A549 (cell line): ENCODE results near the gene CUX1. TPM values are rescaled to one million over a fixed set of nuclear protein-coding genes. Genes with fewer than 3 reads are reported as not detected.

Experiments used
- ATAC-seq, 2 experiments: fragments of 200-7000 bp in 1 of 2; fragments of >200 bp in 1 of 2; cut with Nextera tagmentation in 1 of 2; cut with Tn5 transposase in 1 of 2; 3 replicates each; pipeline versions ENCODE4 v1.8.0 to v1.9.1; 2018 to 2020; ENCODE audit warnings: mild to moderate bottlenecking in 1 of 2, moderate library complexity in 1 of 2
- CTCF ChIA-PET: fragments of 300-600 bp; sonication (Branson Sonifier 250); formaldehyde crosslinking; extraction: SDS; loops from one replicate; lab custom pipeline; 2021; ENCODE audit warnings: antibody characterized with exemption, inconsistent platforms; lab: Yijun Ruan, JAX
- POLR2A ChIA-PET: fragments of 350-600 bp; formaldehyde crosslinking; extraction: SDS; loops from one replicate; lab custom pipeline; 2021; ENCODE audit warnings: antibody characterized with exemption, inconsistent platforms; lab: Yijun Ruan, JAX
- DNase-seq, 2 experiments: peaks; one replicate each; pipeline versions ENCODE4 v3.0.0 to v3.0.0-alpha.2; 2011 to 2016; ENCODE audit warnings: low read depth in 1 of 2, low spot score in 1 of 2
- FAIRE-seq: peaks from 2 replicates; lab custom pipeline; 2011; peaks lifted over from hg19 to GRCh38; lab: Jason Lieb, UNC
- H3K27ac ChIP-seq, 2 experiments: fragments of >200 bp; sonication (Bioruptor Twin); formaldehyde crosslinking; 3 replicates each; pipeline ENCODE4 v1.5.1; 2016 to 2017
- H3K4me1 ChIP-seq: fragments of >200 bp; sonication (Bioruptor Twin); formaldehyde crosslinking; 3 replicates; pipeline ENCODE4 v1.6.1; 2016
- H3K4me2 ChIP-seq: fragments of >200 bp; sonication (Bioruptor Twin); formaldehyde crosslinking; 3 replicates; pipeline ENCODE4 v1.6.1; 2016
- H3K4me3 ChIP-seq: fragments of >200 bp; sonication (Bioruptor Twin); formaldehyde crosslinking; 3 replicates; pipeline ENCODE4 v1.5.1; 2016
- H3K9me3 ChIP-seq: fragments of >200 bp; sonication (Bioruptor Twin); formaldehyde crosslinking; 3 replicates; pipeline ENCODE4 v1.6.1; 2016
- BHLHE40 ChIP-seq: IDR thresholded peaks from 2 replicates; pipeline ENCODE4 v1.6.1; 2012; ENCODE audit warnings: low read depth, low read length, inconsistent platforms
- EHMT2 ChIP-seq: fragments of 200-600 bp; sonication (generic); IDR thresholded peaks from 2 replicates; pipeline ENCODE4 v1.6.1; 2016; ENCODE audit warnings: antibody characterized with exemption, low read depth, mild to moderate bottlenecking, moderate library complexity
- EP300 ChIP-seq, 2 experiments: fragments of >200 bp; sonication (Bioruptor Twin); formaldehyde crosslinking; IDR thresholded peaks; 2 replicates in 1 of 2; 3 replicates in 1 of 2; pipeline ENCODE4 v1.6.1; 2016 to 2017
- ESRRA ChIP-seq: fragments of 150-350 bp; IDR thresholded peaks from 2 replicates; pipeline ENCODE4 v1.6.1; 2014; ENCODE audit warnings: mild to moderate bottlenecking, low read length, borderline replicate concordance
- HMGXB4 ChIP-seq: fragments of 250-450 bp; sonication (Bioruptor Pico); IDR thresholded peaks from 2 replicates; pipeline ENCODE4 v1.5.0; 2021; ENCODE audit warnings: mild to moderate bottlenecking, moderate library complexity, borderline replicate concordance
- KDM5A ChIP-seq: fragments of 200-600 bp; sonication (generic); IDR thresholded peaks from 2 replicates; pipeline ENCODE4 v1.6.1; 2016; ENCODE audit warnings: antibody characterized with exemption, mild to moderate bottlenecking
- MAZ ChIP-seq: fragments of 150-350 bp; IDR thresholded peaks from 2 replicates; pipeline ENCODE4 v1.6.1; 2014; ENCODE audit warnings: antibody characterized with exemption, low read depth, low read length, borderline replicate concordance
- NR3C1 ChIP-seq: fragments of >200 bp; sonication (Bioruptor Twin); formaldehyde crosslinking; IDR thresholded peaks from 3 replicates; pipeline ENCODE4 v1.6.1; 2017
- PHF8 ChIP-seq: fragments of 200-600 bp; sonication (generic); IDR thresholded peaks from 2 replicates; pipeline ENCODE4 v1.6.1; 2016; ENCODE audit warnings: low read depth, mild to moderate bottlenecking, antibody characterized with exemption, moderate library complexity, borderline replicate concordance
- POLR2A ChIP-seq: IDR thresholded peaks from 2 replicates; pipeline ENCODE4 v1.6.1; 2012; ENCODE audit warnings: mild to moderate bottlenecking, low read length
- POLR2AphosphoS2 ChIP-seq: conservative IDR thresholded peaks from 2 replicates; pipeline ENCODE4 v1.6.1; 2012; ENCODE audit warnings: low read length, improper control_type of control experiment, inconsistent platforms
- RARB ChIP-seq: fragments of 250-450 bp; sonication (Bioruptor Pico); IDR thresholded peaks from 2 replicates; pipeline ENCODE4 v1.8.0; 2021; ENCODE audit warnings: mild to moderate bottlenecking, moderate library complexity
- REST ChIP-seq: fragments of 200-600 bp; sonication (generic); IDR thresholded peaks from 2 replicates; pipeline ENCODE4 v1.6.1; 2016; ENCODE audit warnings: antibody characterized with exemption, mild to moderate bottlenecking, moderate library complexity
- RFX5 ChIP-seq: fragments of 450-650 bp; IDR thresholded peaks from 2 replicates; pipeline ENCODE4 v1.7.1; 2014; ENCODE audit warnings: antibody characterized with exemption, mild to moderate bottlenecking, moderate library complexity
- USF2 ChIP-seq: fragments of 450-650 bp; IDR thresholded peaks from 2 replicates; pipeline ENCODE4 v1.6.1; 2014; ENCODE audit warnings: antibody characterized with exemption
- ZC3H11A ChIP-seq: fragments of 450-650 bp; IDR thresholded peaks from 2 replicates; pipeline ENCODE4 v1.6.1; 2014; ENCODE audit warnings: antibody characterized with exemption, mild to moderate bottlenecking
- ZNF302 ChIP-seq: fragments of 250-450 bp; sonication (Bioruptor Pico); IDR thresholded peaks from 2 replicates; pipeline ENCODE4 v1.9.0; 2021; ENCODE audit warnings: inconsistent platforms, mild to moderate bottlenecking, moderate library complexity
- WGBS: methylation state at CpG from one replicate; pipeline ENCODE4 v1.1.6; 2017; ENCODE audit errors: missing lambda C conversion rate; 5-methylcytosine and 5-hydroxymethylcytosine counted together
- polyA plus RNA-seq, 4 experiments: library from polyadenylated mRNA; depleted of rRNA in 3 of 4; stranded (reverse); fragments of >200 nt; fragmentation: RNase III in 1 of 4; extraction: RNeasy Plus Mini Kit Qiagen cat#74134 plus additional on column Dnase treatment in 1 of 4; gene quantifications; 2 replicates in 3 of 4; 3 replicates in 1 of 4; pipeline ENCODE4 v1.2.3, GENCODE V29; 2011 to 2017
- TF ChIP-seq, protein P1 (sequence below): fragments of >200 bp; sonication (Bioruptor Twin); formaldehyde crosslinking; IDR thresholded peaks from 2 replicates; pipeline ENCODE4 v1.6.1; 2016
- TF ChIP-seq, protein P2 (sequence below): fragments of 150-350 bp; IDR thresholded peaks from 2 replicates; pipeline ENCODE4 v1.6.1; 2014; ENCODE audit warnings: low read depth, mild to moderate bottlenecking, low read length

The CUX1 gene
- polyA plus RNA-seq, 2 of the 4 experiments (the other 2 are of a cell fraction): 32.7 to 33.4 TPM

- FAIRE-seq: no peak
- no peak for DNase-seq
- Histone ChIP-seq H3K27ac (no peak overlapping the region), H3K4me1 (no peaks in the 10 kb centered on the region), H3K9me3 (no peaks in the 10 kb centered on the region), H3K4me3 (no peak overlapping the region), H3K4me2 (no peak overlapping the region)
- 70% methylated on average over 7 of the region's 7 CpGs for WGBS
- ChIA-PET CTCF (interaction anchor here (0.7 to 7.5 kb wide), 4 partner anchors 15 to 712 kb away, joined by 3 to 47 read pairs (median 4); no protein-coding TSS in a partner anchor), POLR2A (no interaction called here)
- TF ChIP-seq POLR2AphosphoS2: no peak
- no peak for TF ChIP-seq MAZ
- TF ChIP-seq, protein P1, sequence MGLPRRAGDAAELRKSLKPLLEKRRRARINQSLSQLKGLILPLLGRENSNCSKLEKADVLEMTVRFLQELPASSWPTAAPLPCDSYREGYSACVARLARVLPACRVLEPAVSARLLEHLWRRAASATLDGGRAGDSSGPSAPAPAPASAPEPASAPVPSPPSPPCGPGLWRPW: no peak
- TF ChIP-seq KDM5A: no peak
- no peak for TF ChIP-seq ESRRA
- TF ChIP-seq RARB (CRISPR knock-in tag): no peak
- no peak for TF ChIP-seq REST
- ATAC-seq: no peak
Measured at GRCh38 chr7:102251531-102252365, 434.3 kb downstream of the CUX1 start.

DNA sequence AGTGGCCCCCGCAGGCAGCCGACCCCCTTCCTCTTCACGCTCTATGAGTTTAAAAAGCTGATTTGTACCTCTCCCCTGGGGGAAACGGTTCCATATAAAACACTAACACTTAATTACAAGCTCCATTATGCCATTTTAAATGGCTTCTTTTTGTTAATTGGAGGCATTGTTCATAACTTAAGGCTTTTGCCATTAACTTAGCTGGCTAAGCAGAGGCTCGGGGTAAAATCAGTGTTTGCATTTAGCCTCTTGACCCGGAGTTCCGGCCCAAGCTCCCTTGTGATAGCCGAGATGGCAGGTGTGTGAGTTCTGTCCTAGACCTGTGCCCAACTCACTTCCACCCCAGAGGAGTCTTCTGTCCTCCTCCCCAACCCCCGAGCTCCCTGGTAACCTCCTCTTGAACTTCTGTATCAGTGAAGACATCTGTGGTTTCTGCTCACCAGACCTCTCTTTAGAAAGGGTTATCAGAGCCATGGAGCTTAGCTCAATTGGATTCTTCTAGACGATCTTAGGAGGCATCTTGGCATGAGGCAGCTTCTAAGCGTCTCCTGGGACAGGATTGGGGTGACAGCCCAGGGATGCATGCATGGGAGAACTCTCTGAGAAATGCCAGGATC lies 435.0 kb downstream of the CUX1 start:
- Histone ChIP-seq H3K4me1 (no peaks in the 10 kb centered on the region), H3K27ac (no peak overlapping the region), H3K4me3 (no peak overlapping the region), H3K9me3 (no peaks in the 10 kb centered on the region), H3K4me2 (no peak overlapping the region)
- ChIA-PET CTCF (interaction anchor here (0.6 to 7.5 kb wide), 5 partner anchors 16 to 712 kb away, joined by 3 to 47 read pairs (median 3); no protein-coding TSS in a partner anchor), POLR2A (no interaction called here)
- DNase-seq: no peak
- no peak for ATAC-seq
- 85% methylated on average over 11 of the region's 11 CpGs for WGBS
- TF ChIP-seq RFX5: no peak
- no peak for TF ChIP-seq ZNF302 (CRISPR knock-in tag)
- TF ChIP-seq BHLHE40: no peak
- no peak for TF ChIP-seq EP300 (IDR thresholded peaks at IDR 0.05)
- no peak for TF ChIP-seq POLR2A
- no peak for TF ChIP-seq EHMT2
- no peak for TF ChIP-seq ESRRA
- no peak for FAIRE-seq

DNA sequence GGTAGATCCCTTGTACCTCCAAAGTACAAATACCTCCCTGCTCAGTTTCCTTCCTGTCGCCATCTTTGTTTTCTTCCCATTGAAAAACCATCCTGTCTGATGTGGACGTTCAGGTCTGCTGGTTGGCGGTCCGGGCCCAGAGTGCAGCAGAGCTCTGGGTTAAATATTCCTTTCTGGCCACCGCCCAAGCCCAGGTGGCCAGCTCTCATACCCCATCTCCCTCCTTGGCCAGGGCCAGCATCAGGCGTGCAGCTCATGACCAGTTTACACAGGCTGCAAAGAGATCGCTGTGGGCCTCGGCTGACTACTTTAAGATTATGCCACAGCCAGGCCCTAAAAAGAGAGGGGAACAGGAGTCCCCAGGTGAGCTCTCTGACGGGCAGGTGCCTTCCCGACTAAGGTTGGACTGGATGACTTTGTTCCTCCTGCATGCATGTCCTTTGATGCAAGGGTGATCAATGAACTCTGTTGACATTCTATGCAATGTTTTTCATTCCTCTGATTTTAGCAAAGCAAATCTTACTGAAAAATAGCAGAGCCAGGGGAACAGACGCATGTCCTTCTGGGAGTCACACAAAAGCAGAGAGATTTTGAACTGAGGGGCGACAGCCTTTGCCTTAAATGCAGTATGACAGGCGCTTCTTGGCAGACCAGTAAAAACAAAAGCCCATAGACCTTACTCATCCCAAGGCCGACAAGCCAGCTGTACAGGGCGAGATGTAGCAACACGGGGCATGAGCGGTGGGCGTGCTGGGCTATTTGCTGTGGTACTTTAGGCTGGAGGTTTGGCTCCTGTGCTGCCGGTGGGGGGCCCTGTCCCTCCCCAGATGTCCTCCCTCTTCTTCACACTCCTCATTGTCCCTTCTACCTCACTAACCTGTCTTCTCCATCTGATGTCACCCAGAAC lies 435.9 kb downstream of the CUX1 start:
- FAIRE-seq: no peak
- POLR2A ChIA-PET: interaction anchor here (0.5 kb wide), 1 partner anchor 32 kb away, joined by 7 read pairs; no protein-coding TSS in a partner anchor
- TF ChIP-seq PHF8 (no peak), NR3C1 (no peak), HMGXB4 (CRISPR knock-in tag) (no peak), ZC3H11A (no peak), USF2 (no peak)
- TF ChIP-seq, protein P1: no peak
- TF ChIP-seq, protein P2, sequence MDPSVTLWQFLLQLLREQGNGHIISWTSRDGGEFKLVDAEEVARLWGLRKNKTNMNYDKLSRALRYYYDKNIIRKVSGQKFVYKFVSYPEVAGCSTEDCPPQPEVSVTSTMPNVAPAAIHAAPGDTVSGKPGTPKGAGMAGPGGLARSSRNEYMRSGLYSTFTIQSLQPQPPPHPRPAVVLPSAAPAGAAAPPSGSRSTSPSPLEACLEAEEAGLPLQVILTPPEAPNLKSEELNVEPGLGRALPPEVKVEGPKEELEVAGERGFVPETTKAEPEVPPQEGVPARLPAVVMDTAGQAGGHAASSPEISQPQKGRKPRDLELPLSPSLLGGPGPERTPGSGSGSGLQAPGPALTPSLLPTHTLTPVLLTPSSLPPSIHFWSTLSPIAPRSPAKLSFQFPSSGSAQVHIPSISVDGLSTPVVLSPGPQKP: no peak

More for the DNA sequence above, 435.9 kb downstream of the CUX1 start:
- ATAC-seq (no peak), DNase-seq (no peak)
- Histone ChIP-seq H3K9me3 (no peaks in the 10 kb centered on the region), H3K4me2 (no peak overlapping the region), H3K4me3 (no peak overlapping the region), H3K4me1 (no peaks in the 10 kb centered on the region), H3K27ac (no peak overlapping the region)
- WGBS: 94% methylated on average over 18 of the region's 19 CpGs
- CTCF ChIA-PET: interaction anchor here (0.6 to 7.5 kb wide), 6 partner anchors 9 to 713 kb away, joined by 3 to 47 read pairs (median 5); no protein-coding TSS in a partner anchor
